HCT116 (cell line): ENCODE results near the gene SLC30A3.

Source experiments
- EZH2 ChIP-seq: fragments of 200-600 bp; sonication (generic); IDR thresholded peaks from 2 replicates; pipeline ENCODE4 v1.6.1; 2017; ENCODE audit warnings: antibody characterized with exemption, mixed run types
- RAD21 ChIP-seq: IDR thresholded peaks from 2 replicates; pipeline ENCODE4 v1.6.1; 2012; ENCODE audit warnings: low read depth, mild to moderate bottlenecking
- REST ChIP-seq: IDR thresholded peaks from 2 replicates; pipeline ENCODE4 v1.6.1; 2012; ENCODE audit warnings: low read depth
- SIN3A ChIP-seq: IDR thresholded peaks from 2 replicates; pipeline ENCODE4 v1.6.1; 2012; ENCODE audit warnings: low read depth
- YY1 ChIP-seq: IDR thresholded peaks from 2 replicates; pipeline ENCODE4 v1.6.1; 2011; ENCODE audit warnings: low read length, low read depth, moderate library complexity, mild to moderate bottlenecking; ENCODE audit not compliant: insufficient replicate concordance; ENCODE audit errors: extremely low read depth
- TF ChIP-seq, protein P1 (sequence below), 3 experiments: fragments of 200-600 bp in 1 of 3; sonication (generic) in 1 of 3; IDR thresholded peaks in 2 of 3; conservative IDR thresholded peaks in 1 of 3; 2 replicates each; pipeline ENCODE4 v1.5.1; 2012 to 2017; ENCODE audit warnings: low read depth in 2 of 3, low read length in 2 of 3, antibody characterized with exemption in 1 of 3, borderline replicate concordance in 1 of 3, control low read depth in 1 of 3, mild to moderate bottlenecking in 1 of 3, mixed read lengths in 1 of 3, mixed run types in 1 of 3, moderate library complexity in 1 of 3; ENCODE audit not compliant: insufficient read depth in 1 of 3

- TF ChIP-seq REST (no peak), EZH2 (no peak), RAD21 (no peak), YY1 (no peak), SIN3A (no peak)
- TF ChIP-seq, protein P1, sequence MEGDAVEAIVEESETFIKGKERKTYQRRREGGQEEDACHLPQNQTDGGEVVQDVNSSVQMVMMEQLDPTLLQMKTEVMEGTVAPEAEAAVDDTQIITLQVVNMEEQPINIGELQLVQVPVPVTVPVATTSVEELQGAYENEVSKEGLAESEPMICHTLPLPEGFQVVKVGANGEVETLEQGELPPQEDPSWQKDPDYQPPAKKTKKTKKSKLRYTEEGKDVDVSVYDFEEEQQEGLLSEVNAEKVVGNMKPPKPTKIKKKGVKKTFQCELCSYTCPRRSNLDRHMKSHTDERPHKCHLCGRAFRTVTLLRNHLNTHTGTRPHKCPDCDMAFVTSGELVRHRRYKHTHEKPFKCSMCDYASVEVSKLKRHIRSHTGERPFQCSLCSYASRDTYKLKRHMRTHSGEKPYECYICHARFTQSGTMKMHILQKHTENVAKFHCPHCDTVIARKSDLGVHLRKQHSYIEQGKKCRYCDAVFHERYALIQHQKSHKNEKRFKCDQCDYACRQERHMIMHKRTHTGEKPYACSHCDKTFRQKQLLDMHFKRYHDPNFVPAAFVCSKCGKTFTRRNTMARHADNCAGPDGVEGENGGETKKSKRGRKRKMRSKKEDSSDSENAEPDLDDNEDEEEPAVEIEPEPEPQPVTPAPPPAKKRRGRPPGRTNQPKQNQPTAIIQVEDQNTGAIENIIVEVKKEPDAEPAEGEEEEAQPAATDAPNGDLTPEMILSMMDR (IDR thresholded peaks at IDR 0.05 in 2 of 3, conservative IDR thresholded peaks at IDR 0.05 in 1 of 3; ENCODE audit: borderline replicate concordance in 1 of 3, insufficient read depth in 1 of 3, low read depth in 2 of 3, low read length in 2 of 3), result no peak
Observed at GRCh38 chr2:27216416-27217137, 46.3 kb downstream of the SLC30A3 start.
